GM23338 (cell line): ENCODE data around the gene ADAMTSL2. TPM values are rescaled to one million over a fixed set of nuclear protein-coding genes. Genes with fewer than 3 reads are reported as not detected.

Experiments
- ATAC-seq: fragments of 200-7000 bp; cut with Tn5 transposase; 3 replicates; pipeline ENCODE4 v1.9.1; 2020
- DNase-seq: peaks from one replicate; pipeline ENCODE4 v3.0.0-alpha.2; 2015; ENCODE audit warnings: low spot score
- H2AFZ ChIP-seq: fragments of 200-600 bp; sonication (generic); 2 replicates; pipeline ENCODE4 v1.8.0; 2016; ENCODE audit warnings: antibody characterized with exemption, mild to moderate bottlenecking, moderate library complexity
- H3F3A ChIP-seq: fragments of 200-600 bp; sonication (generic); replicated peaks from 2 replicates; pipeline ENCODE4 v1.8.0; 2017; ENCODE audit warnings: antibody characterized with exemption, mixed run types, low read depth
- H3K27ac ChIP-seq: fragments of 200-600 bp; sonication (generic); 2 replicates; pipeline ENCODE4 v1.6.1; 2016; ENCODE audit warnings: low read depth
- H3K27me3 ChIP-seq: fragments of 200-600 bp; sonication (generic); 2 replicates; pipeline ENCODE4 v1.8.0; 2016; ENCODE audit warnings: mild to moderate bottlenecking, mixed run types, moderate library complexity; ENCODE audit not compliant: insufficient read depth
- H3K36me3 ChIP-seq: fragments of 200-600 bp; sonication (generic); 2 replicates; pipeline ENCODE4 v1.8.0; 2016; ENCODE audit warnings: mild to moderate bottlenecking; ENCODE audit not compliant: insufficient read depth
- H3K4me1 ChIP-seq: fragments of 200-600 bp; sonication (generic); 2 replicates; pipeline ENCODE4 v1.8.0; 2016; ENCODE audit warnings: mild to moderate bottlenecking, moderate library complexity; ENCODE audit not compliant: insufficient read depth
- H3K4me2 ChIP-seq: fragments of 200-600 bp; sonication (generic); 2 replicates; pipeline ENCODE4 v1.7.1; 2017; ENCODE audit warnings: mixed run types
- H3K4me3 ChIP-seq: fragments of 200-600 bp; sonication (generic); 2 replicates; pipeline ENCODE4 v1.6.1; 2016; ENCODE audit warnings: mixed run types
- H3K79me2 ChIP-seq: fragments of 200-600 bp; sonication (generic); replicated peaks from 2 replicates; pipeline ENCODE4 v1.8.0; 2017; ENCODE audit warnings: mild to moderate bottlenecking; ENCODE audit not compliant: insufficient read depth
- H3K9me2 ChIP-seq: fragments of 200-600 bp; sonication (generic); 2 replicates; pipeline ENCODE4 v1.8.0; 2017; ENCODE audit not compliant: insufficient read depth
- H4K20me1 ChIP-seq: fragments of 200-600 bp; sonication (generic); replicated peaks from 2 replicates; pipeline ENCODE4 v1.8.0; 2017; ENCODE audit warnings: mild to moderate bottlenecking; ENCODE audit not compliant: insufficient read depth
- H3K27ac Mint-ChIP-seq: 2 replicates; pipeline ENCODE4 v1.8.0; 2020; ENCODE audit warnings: inconsistent platforms, mild to moderate bottlenecking, moderate library complexity, mixed read lengths
- H3K27me3 Mint-ChIP-seq: 3 replicates; pipeline ENCODE4 v1.8.0; 2022; ENCODE audit warnings: low read depth, mild to moderate bottlenecking, moderate library complexity, mixed read lengths, inconsistent platforms; ENCODE audit not compliant: insufficient read depth, poor library complexity
- H3K36me3 Mint-ChIP-seq: 3 replicates; pipeline ENCODE4 v1.8.0; 2021; ENCODE audit warnings: low read depth, mild to moderate bottlenecking, inconsistent platforms, moderate library complexity, mixed read lengths
- H3K4me1 Mint-ChIP-seq: 3 replicates; pipeline ENCODE4 v1.8.0; 2020; ENCODE audit warnings: mild to moderate bottlenecking, inconsistent platforms, mixed read lengths
- H3K4me3 Mint-ChIP-seq: 3 replicates; pipeline ENCODE4 v1.8.0; 2021; ENCODE audit warnings: moderate library complexity, mild to moderate bottlenecking, inconsistent platforms, mixed read lengths
- H3K9me3 Mint-ChIP-seq: 3 replicates; pipeline ENCODE4 v1.8.0; 2020; ENCODE audit warnings: moderate library complexity, mild to moderate bottlenecking, inconsistent platforms, mixed read lengths
- CREB1 ChIP-seq: fragments of 250-450 bp; sonication (Bioruptor Pico); IDR thresholded peaks from 2 replicates; pipeline ENCODE4 v1.5.0; 2020; ENCODE audit warnings: low read depth, mild to moderate bottlenecking, moderate library complexity
- CTCF ChIP-seq, 2 experiments: fragments of 200-600 bp in 1 of 2; sonication (generic) in 1 of 2; conservative IDR thresholded peaks; 2 replicates each; pipeline versions ENCODE4 v1.5.1 to v1.6.1; 2016 to 2017; ENCODE audit warnings: antibody characterized with exemption in 2 of 2, low read depth in 2 of 2, mild to moderate bottlenecking in 2 of 2, moderate library complexity in 1 of 2
- ETS1 ChIP-seq: IDR thresholded peaks from 2 replicates; pipeline ENCODE4 v1.6.1; 2016; ENCODE audit warnings: antibody characterized with exemption
- EZH2phosphoT487 ChIP-seq: fragments of 200-600 bp; sonication (generic); IDR thresholded peaks from one replicate; pipeline ENCODE4 v1.8.1; 2018; ENCODE audit warnings: antibody characterized with exemption; ENCODE audit not compliant: unreplicated experiment
- NANOG ChIP-seq: IDR thresholded peaks from 2 replicates; pipeline ENCODE4 v1.6.1; 2016; ENCODE audit warnings: antibody characterized with exemption, borderline replicate concordance
- REST ChIP-seq: IDR thresholded peaks from one replicate; pipeline ENCODE4 v1.6.1; 2018; ENCODE audit warnings: antibody characterized with exemption; ENCODE audit not compliant: unreplicated experiment
- STAT1 ChIP-seq: IDR thresholded peaks from one replicate; pipeline ENCODE4 v1.6.1; 2016; ENCODE audit warnings: antibody characterized with exemption; ENCODE audit not compliant: unreplicated experiment
- ZNF114 ChIP-seq: fragments of 250-450 bp; sonication (Bioruptor Pico); IDR thresholded peaks from 2 replicates; pipeline ENCODE4 v1.5.0; 2020; ENCODE audit warnings: mild to moderate bottlenecking, moderate library complexity
- ZNF331 ChIP-seq: fragments of 250-450 bp; sonication (Bioruptor Pico); IDR thresholded peaks from 2 replicates; pipeline ENCODE4 v1.5.0; 2020; ENCODE audit warnings: low read depth, mild to moderate bottlenecking, moderate library complexity
- ZNF462 ChIP-seq: fragments of 250-450 bp; sonication (Bioruptor Pico); IDR thresholded peaks from 2 replicates; pipeline ENCODE4 v1.5.0; 2020; ENCODE audit warnings: mild to moderate bottlenecking, moderate library complexity
- polyA plus RNA-seq: library from polyadenylated mRNA; unstranded; fragments of >200 nt; fragmentation: Nextera tagmentation; extraction: Ambion mirVana; gene quantifications from 2 replicates; pipeline ENCODE4 v1.2.1, GENCODE V29; 2016
- total RNA-seq: library from RNA; depleted of rRNA; stranded (reverse); fragments of >200 nt; shearing (Covaris generic); gene quantifications from 2 replicates; pipeline ENCODE4 v1.2.3, GENCODE V29; 2014

Gene ADAMTSL2
- total and polyA plus RNA-seq, 2 experiments from 2014 or later, result 0.15 to 0.66 TPM

GRCh38 chr9:133528876-133529241 is 5.6 kb upstream of the ADAMTSL2 start:
- no peaks in the 10 kb centered on the region for H3K79me2 ChIP-seq
- 0 out of 2 replicates have a peak overlapping the region, but pooled peaks have one; percentile 56 for H2AFZ ChIP-seq
- H3K4me2 ChIP-seq, result peak overlapping the region; percentile 55; the same call in 1 of the 2 replicates
- Mint-ChIP-seq H3K4me1 (peaks cover 44% of the 10 kb centered on the region), H3K36me3 (no peaks in the 10 kb centered on the region; the same call in 2 of the 3 replicates), H3K27me3 (peaks cover 22% of the 10 kb centered on the region), H3K9me3 (no peaks in the 10 kb centered on the region), H3K4me3 (no peak overlapping the region), H3K27ac (no peak overlapping the region)
- DNase-seq, result no peak
- TF ChIP-seq NANOG, result no peak
- TF ChIP-seq CTCF (conservative IDR thresholded peaks at IDR 0.05; ENCODE audit: low read depth in 2 of 2), result no peak
- no peak for TF ChIP-seq CREB1 (CRISPR knock-in tag)
- TF ChIP-seq ZNF331, result no peak
- no peak for TF ChIP-seq STAT1
- TF ChIP-seq ETS1, result no peak
- no peak for TF ChIP-seq ZNF114 (CRISPR knock-in tag)
- TF ChIP-seq EZH2phosphoT487, result no peak
- TF ChIP-seq ZNF462, result no peak
- no peak for TF ChIP-seq REST
- no peaks in the 10 kb centered on the region for H3K36me3 ChIP-seq
- ATAC-seq, result no peak
- H3F3A ChIP-seq, result 0 out of 2 replicates have a peak, but pooled peaks cover 4% of the 10 kb centered on the region
- H3K27me3 ChIP-seq, result peaks cover 5% of the 10 kb centered on the region; the same call in 1 of the 2 replicates
- H3K4me1 ChIP-seq, result peaks cover 37% of the 10 kb centered on the region
- no peaks in the 10 kb centered on the region for H3K9me2 ChIP-seq
- H3K4me3 ChIP-seq, result no peak overlapping the region
- no peak overlapping the region for H3K27ac ChIP-seq
- no peaks in the 10 kb centered on the region for H4K20me1 ChIP-seq
